ENCODE measurements around the gene DCAF4. TPM values are rescaled to one million over a fixed set of nuclear protein-coding genes. Genes with fewer than 3 reads are reported as not detected.

Gene DCAF4
- total RNA-seq, 1 experiment from 2014 or later = 19.6 TPM

DNA sequence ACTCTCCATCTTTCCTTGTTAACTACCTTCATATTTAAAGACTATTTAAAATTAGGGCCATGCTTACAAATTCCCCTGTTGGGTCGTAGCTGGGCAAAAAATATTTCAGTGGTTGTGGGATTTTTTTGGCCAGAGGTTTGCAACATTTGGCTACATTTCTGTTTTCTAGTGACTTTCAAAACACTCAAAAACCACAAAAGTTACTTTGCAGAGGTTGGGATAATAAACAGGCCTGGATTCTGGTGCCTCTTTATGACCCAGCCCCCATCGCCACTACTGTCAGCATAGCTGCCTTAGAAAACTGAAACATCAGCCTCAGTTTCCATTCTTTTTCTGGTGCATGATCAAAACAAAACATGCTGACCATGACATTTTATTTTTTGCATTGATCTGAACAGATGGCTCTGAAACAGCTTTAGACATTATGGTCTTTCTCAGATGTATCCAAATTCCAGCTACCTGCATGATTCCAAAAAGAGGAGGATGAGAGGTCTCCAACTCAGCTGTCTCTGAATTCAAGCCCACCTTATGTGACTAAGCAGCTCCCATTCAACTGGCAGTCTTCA is 37.5 kb upstream of the DCAF4 start:
- peaks cover 12% of the 10 kb centered on the region; the same call in 1 of the 2 replicates for H3K9me3 Mint-ChIP-seq
- no peak for DNase-seq (ENCODE audit: low spot score)
- no peak for ATAC-seq
- ChIA-PET CTCF (interaction anchor here (2.4 kb wide), 1 partner anchor 12 kb away, joined by 10 read pairs; no protein-coding TSS in a partner anchor), POLR2A (interaction anchor here (0.5 to 0.7 kb wide), 2 partner anchors 125 to 329 kb away, joined by 3 read pairs; no protein-coding TSS in a partner anchor)
- TF ChIP-seq FOXJ3 (CRISPR knock-in tag; IDR thresholded peaks at IDR 0.05; ENCODE audit: borderline replicate concordance) (no peak), CREM (CRISPR knock-in tag; IDR thresholded peaks at IDR 0.05) (no peak)
- H3K36me3 Mint-ChIP-seq = peaks cover 4% of the 10 kb centered on the region; the same call in 1 of the 2 replicates
- no peak overlapping the region for H3K27ac Mint-ChIP-seq
- H3K4me3 Mint-ChIP-seq = no peak overlapping the region
- H3K4me1 Mint-ChIP-seq = peaks cover 58% of the 10 kb centered on the region
- H3K27me3 Mint-ChIP-seq (ENCODE audit: low read depth) = peaks cover 41% of the 10 kb centered on the region

DNA sequence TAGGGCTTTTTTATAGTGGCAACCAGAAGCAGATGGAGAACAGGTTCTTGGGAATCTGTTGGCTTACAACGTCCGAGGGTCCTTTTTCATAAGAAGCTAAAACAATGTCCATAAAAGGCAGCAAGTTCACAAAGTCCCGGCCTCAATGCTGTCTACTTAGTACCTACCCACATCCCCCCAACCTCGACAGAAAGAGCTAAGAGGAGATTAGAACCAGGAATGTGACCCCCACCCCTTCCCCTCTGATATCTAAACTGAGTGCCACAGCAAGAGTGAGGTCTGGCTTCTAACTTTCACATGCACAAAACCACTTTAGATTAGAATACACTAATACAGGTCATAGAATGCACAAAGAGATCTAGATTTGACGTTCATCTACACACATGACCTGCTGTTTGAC is 36.9 kb upstream of the DCAF4 start:
- peaks cover 12% of the 10 kb centered on the region; the same call in 1 of the 2 replicates for H3K9me3 Mint-ChIP-seq
- TF ChIP-seq TCF7 (CRISPR knock-in tag; IDR thresholded peaks at IDR 0.05; ENCODE audit: low read depth) (no peak), HMGA2 (CRISPR knock-in tag; IDR thresholded peaks at IDR 0.05) (no peak), NR2C2 (CRISPR knock-in tag; IDR thresholded peaks at IDR 0.05) (no peak), ZNF138 (CRISPR knock-in tag; conservative IDR thresholded peaks at IDR 0.05) (no peak), JAZF1 (CRISPR knock-in tag; IDR thresholded peaks at IDR 0.05) (no peak), ZNF396 (CRISPR knock-in tag; IDR thresholded peaks at IDR 0.05; ENCODE audit: borderline replicate concordance) (no peak), SMAD4 (CRISPR knock-in tag; IDR thresholded peaks at IDR 0.05) (no peak), TP53 (CRISPR knock-in tag; IDR thresholded peaks at IDR 0.05) (no peak), RORB (CRISPR knock-in tag; IDR thresholded peaks at IDR 0.05) (no peak), ZNF232 (CRISPR knock-in tag; IDR thresholded peaks at IDR 0.05) (no peak)
- TF ChIP-seq, protein P1, sequence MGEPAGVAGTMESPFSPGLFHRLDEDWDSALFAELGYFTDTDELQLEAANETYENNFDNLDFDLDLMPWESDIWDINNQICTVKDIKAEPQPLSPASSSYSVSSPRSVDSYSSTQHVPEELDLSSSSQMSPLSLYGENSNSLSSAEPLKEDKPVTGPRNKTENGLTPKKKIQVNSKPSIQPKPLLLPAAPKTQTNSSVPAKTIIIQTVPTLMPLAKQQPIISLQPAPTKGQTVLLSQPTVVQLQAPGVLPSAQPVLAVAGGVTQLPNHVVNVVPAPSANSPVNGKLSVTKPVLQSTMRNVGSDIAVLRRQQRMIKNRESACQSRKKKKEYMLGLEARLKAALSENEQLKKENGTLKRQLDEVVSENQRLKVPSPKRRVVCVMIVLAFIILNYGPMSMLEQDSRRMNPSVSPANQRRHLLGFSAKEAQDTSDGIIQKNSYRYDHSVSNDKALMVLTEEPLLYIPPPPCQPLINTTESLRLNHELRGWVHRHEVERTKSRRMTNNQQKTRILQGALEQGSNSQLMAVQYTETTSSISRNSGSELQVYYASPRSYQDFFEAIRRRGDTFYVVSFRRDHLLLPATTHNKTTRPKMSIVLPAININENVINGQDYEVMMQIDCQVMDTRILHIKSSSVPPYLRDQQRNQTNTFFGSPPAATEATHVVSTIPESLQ (CRISPR knock-in tag; IDR thresholded peaks at IDR 0.05) = no peak
- TF ChIP-seq, protein P2, sequence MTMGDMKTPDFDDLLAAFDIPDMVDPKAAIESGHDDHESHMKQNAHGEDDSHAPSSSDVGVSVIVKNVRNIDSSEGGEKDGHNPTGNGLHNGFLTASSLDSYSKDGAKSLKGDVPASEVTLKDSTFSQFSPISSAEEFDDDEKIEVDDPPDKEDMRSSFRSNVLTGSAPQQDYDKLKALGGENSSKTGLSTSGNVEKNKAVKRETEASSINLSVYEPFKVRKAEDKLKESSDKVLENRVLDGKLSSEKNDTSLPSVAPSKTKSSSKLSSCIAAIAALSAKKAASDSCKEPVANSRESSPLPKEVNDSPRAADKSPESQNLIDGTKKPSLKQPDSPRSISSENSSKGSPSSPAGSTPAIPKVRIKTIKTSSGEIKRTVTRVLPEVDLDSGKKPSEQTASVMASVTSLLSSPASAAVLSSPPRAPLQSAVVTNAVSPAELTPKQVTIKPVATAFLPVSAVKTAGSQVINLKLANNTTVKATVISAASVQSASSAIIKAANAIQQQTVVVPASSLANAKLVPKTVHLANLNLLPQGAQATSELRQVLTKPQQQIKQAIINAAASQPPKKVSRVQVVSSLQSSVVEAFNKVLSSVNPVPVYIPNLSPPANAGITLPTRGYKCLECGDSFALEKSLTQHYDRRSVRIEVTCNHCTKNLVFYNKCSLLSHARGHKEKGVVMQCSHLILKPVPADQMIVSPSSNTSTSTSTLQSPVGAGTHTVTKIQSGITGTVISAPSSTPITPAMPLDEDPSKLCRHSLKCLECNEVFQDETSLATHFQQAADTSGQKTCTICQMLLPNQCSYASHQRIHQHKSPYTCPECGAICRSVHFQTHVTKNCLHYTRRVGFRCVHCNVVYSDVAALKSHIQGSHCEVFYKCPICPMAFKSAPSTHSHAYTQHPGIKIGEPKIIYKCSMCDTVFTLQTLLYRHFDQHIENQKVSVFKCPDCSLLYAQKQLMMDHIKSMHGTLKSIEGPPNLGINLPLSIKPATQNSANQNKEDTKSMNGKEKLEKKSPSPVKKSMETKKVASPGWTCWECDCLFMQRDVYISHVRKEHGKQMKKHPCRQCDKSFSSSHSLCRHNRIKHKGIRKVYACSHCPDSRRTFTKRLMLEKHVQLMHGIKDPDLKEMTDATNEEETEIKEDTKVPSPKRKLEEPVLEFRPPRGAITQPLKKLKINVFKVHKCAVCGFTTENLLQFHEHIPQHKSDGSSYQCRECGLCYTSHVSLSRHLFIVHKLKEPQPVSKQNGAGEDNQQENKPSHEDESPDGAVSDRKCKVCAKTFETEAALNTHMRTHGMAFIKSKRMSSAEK (CRISPR knock-in tag; IDR thresholded peaks at IDR 0.05; ENCODE audit: borderline replicate concordance) = no peak
- TF ChIP-seq, protein P3, sequence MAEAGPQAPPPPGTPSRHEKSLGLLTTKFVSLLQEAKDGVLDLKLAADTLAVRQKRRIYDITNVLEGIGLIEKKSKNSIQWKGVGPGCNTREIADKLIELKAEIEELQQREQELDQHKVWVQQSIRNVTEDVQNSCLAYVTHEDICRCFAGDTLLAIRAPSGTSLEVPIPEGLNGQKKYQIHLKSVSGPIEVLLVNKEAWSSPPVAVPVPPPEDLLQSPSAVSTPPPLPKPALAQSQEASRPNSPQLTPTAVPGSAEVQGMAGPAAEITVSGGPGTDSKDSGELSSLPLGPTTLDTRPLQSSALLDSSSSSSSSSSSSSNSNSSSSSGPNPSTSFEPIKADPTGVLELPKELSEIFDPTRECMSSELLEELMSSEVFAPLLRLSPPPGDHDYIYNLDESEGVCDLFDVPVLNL (CRISPR knock-in tag; IDR thresholded peaks at IDR 0.05; ENCODE audit: borderline replicate concordance, low read depth) = no peak
- H3K36me3 Mint-ChIP-seq = peaks cover 4% of the 10 kb centered on the region; the same call in 1 of the 2 replicates
- H3K27ac Mint-ChIP-seq = no peak overlapping the region
- ATAC-seq (no peak), DNase-seq (ENCODE audit: low spot score) (no peak)
- no peak overlapping the region for H3K4me3 Mint-ChIP-seq
- CTCF ChIA-PET = interaction anchor here (2.4 kb wide), 1 partner anchor 13 kb away, joined by 10 read pairs; no protein-coding TSS in a partner anchor
- H3K4me1 Mint-ChIP-seq = peaks cover 53% of the 10 kb centered on the region
- POLR2A ChIA-PET = interaction anchor here (0.5 to 0.7 kb wide), 2 partner anchors 125 to 330 kb away, joined by 3 read pairs; no protein-coding TSS in a partner anchor
- peaks cover 47% of the 10 kb centered on the region for H3K27me3 Mint-ChIP-seq (ENCODE audit: low read depth)

Data from WTC11 (cell line).